Measurements from ENCODE around the gene ARHGAP1. TPM values are rescaled to one million over a fixed set of nuclear protein-coding genes. Genes with fewer than 3 reads are reported as not detected.
A peak's percentile ranks its signal among the peaks of the same experiment; 100 is the strongest.

Gene ARHGAP1
- total and polyA plus RNA-seq, 2 of the 13 experiments (the other 11 are each of a cell fraction or from before 2014, with no cell fraction given) = 18.6 to 30.3 TPM

DNA sequence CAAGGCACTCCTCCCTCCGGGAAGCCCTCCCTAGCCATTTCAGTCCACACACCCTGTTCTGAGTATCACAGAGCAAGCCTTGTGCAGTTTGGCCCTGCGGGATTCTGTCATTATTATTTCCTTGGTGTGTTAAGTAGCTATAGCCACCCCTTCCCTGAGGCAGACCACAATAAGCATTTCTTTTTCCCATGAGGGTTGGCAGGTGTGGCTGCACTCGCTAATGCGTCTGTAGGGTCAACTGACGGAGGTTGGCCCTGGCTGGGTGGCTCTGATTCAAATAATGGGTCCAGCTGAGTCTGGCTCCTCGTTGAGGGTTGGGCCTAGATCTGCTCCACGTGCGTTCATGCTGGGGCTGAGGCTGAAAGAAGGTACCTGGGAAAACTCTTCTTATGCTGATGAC is 23.7 kb upstream of the ARHGAP1 start:
- CTCF ChIA-PET (ENCODE audit: low intra/inter-chr PET ratio, low total read pairs) = no interaction called here
- ATAC-seq (no peak), FAIRE-seq (no peak), DNase-seq (ENCODE audit: low spot score) (no peak)
- BruUV-seq (replicated peaks) = no TSS peak
- H3K79me2 ChIP-seq (ENCODE audit: insufficient read depth, low read length) = peaks cover 67% of the 10 kb centered on the region
- peaks cover 38% of the 10 kb centered on the region for H4K20me1 ChIP-seq (ENCODE audit: insufficient read depth, low read length)
- POLR2A ChIA-PET = interaction anchor here (12.3 kb wide), 1 partner anchor 22 kb away, joined by 272 read pairs; the partner anchor contains the start of genes ARHGAP1 and ZNF408
- H3K27ac ChIP-seq (ENCODE audit: extremely low read length, insufficient read depth, low read length) = peak overlapping the region; percentile 41
- H3K4me2 ChIP-seq (ENCODE audit: low read depth, low read length) = peak overlapping the region; percentile 46
- H3K27me3 ChIP-seq (ENCODE audit: control insufficient read depth in 1 of 2, insufficient read depth in 2 of 2, low read length in 2 of 2) = no peaks in the 10 kb centered on the region; a peak in 1 of 5 replicates
- no peak overlapping the region for H2AFZ ChIP-seq (ENCODE audit: low read length)
- peaks cover 86% of the 10 kb centered on the region for H3K4me1 ChIP-seq (ENCODE audit: insufficient read depth, low read length)
- intact Hi-C loops (cut with micrococcal nuclease; ENCODE audit: unreplicated experiment) = no loop called here
- H3K4me3 ChIP-seq (replicated peaks in 1 of 3; ENCODE audit: insufficient read depth in 1 of 3, low read depth in 2 of 3, low read length in 3 of 3) = no peak overlapping the region
- H3K36me3 ChIP-seq (replicated peaks in 1 of 2; ENCODE audit: control insufficient read depth in 1 of 2, insufficient read depth in 2 of 2, low read length in 2 of 2) = peaks cover 31 to 56% of the 10 kb centered on the region in 2 experiments
- in situ Hi-C loops (cut with HindIII; ENCODE audit: extremely low pct_ligation_motif_present, low pct_unique_long_range_greater_than_20kb) = no loop called here
- no peaks in the 10 kb centered on the region for H3K9me3 ChIP-seq (ENCODE audit: low read length)
- 86% methylated on average over 8 of the region's 8 CpGs for WGBS (ENCODE audit: low lambda C conversion rate)
- H3K9ac ChIP-seq (ENCODE audit: insufficient read depth, low read depth, low read length) = no peak overlapping the region
- TF ChIP-seq, protein P1, sequence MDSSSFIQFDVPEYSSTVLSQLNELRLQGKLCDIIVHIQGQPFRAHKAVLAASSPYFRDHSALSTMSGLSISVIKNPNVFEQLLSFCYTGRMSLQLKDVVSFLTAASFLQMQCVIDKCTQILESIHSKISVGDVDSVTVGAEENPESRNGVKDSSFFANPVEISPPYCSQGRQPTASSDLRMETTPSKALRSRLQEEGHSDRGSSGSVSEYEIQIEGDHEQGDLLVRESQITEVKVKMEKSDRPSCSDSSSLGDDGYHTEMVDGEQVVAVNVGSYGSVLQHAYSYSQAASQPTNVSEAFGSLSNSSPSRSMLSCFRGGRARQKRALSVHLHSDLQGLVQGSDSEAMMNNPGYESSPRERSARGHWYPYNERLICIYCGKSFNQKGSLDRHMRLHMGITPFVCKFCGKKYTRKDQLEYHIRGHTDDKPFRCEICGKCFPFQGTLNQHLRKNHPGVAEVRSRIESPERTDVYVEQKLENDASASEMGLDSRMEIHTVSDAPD (CRISPR knock-in tag; IDR thresholded peaks at IDR 0.05) = no peak
- peak; percentile 51 for TF ChIP-seq POLR2AphosphoS5 (IDR thresholded peaks at IDR 0.05; ENCODE audit: low read depth, low read length)
- no peak for TF ChIP-seq NR3C1 (CRISPR knock-in tag; IDR thresholded peaks at IDR 0.05)
- no peak for TF ChIP-seq ZC3H13 (CRISPR knock-in tag; IDR thresholded peaks at IDR 0.05)
- TF ChIP-seq, protein P2, sequence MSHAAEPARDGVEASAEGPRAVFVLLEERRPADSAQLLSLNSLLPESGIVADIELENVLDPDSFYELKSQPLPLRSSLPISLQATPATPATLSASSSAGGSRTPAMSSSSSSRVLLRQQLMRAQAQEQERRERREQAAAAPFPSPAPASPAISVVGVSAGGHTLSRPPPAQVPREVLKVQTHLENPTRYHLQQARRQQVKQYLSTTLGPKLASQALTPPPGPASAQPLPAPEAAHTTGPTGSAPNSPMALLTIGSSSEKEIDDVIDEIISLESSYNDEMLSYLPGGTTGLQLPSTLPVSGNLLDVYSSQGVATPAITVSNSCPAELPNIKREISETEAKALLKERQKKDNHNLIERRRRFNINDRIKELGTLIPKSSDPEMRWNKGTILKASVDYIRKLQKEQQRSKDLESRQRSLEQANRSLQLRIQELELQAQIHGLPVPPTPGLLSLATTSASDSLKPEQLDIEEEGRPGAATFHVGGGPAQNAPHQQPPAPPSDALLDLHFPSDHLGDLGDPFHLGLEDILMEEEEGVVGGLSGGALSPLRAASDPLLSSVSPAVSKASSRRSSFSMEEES (CRISPR knock-in tag; IDR thresholded peaks at IDR 0.05) = no peak
- TF ChIP-seq HOXD1 (CRISPR knock-in tag; IDR thresholded peaks at IDR 0.05) = no peak
- TF ChIP-seq SRSF1 (optimal IDR thresholded peaks at IDR 0.05; ENCODE audit: low read depth, low read length) = no peak
- TF ChIP-seq NR1H2 (CRISPR knock-in tag; IDR thresholded peaks at IDR 0.05; ENCODE audit: borderline replicate concordance, low read depth) = no peak
- TF ChIP-seq, protein P3, sequence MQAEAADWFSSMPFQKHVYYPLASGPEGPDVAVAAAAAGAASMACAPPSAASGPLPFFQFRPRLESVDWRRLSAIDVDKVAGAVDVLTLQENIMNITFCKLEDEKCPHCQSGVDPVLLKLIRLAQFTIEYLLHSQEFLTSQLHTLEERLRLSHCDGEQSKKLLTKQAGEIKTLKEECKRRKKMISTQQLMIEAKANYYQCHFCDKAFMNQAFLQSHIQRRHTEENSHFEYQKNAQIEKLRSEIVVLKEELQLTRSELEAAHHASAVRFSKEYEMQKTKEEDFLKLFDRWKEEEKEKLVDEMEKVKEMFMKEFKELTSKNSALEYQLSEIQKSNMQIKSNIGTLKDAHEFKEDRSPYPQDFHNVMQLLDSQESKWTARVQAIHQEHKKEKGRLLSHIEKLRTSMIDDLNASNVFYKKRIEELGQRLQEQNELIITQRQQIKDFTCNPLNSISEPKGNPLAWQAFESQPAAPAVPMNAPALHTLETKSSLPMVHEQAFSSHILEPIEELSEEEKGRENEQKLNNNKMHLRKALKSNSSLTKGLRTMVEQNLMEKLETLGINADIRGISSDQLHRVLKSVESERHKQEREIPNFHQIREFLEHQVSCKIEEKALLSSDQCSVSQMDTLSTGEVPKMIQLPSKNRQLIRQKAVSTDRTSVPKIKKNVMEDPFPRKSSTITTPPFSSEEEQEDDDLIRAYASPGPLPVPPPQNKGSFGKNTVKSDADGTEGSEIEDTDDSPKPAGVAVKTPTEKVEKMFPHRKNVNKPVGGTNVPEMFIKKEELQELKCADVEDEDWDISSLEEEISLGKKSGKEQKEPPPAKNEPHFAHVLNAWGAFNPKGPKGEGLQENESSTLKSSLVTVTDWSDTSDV (CRISPR knock-in tag; IDR thresholded peaks at IDR 0.05) = 0 out of 2 replicates have a peak, but pooled peaks have one; percentile 70
- TF ChIP-seq TMF1 (CRISPR knock-in tag; IDR thresholded peaks at IDR 0.05; ENCODE audit: low read depth) = no peak
- no peak for TF ChIP-seq ZNF484 (CRISPR knock-in tag; IDR thresholded peaks at IDR 0.05; ENCODE audit: borderline replicate concordance, low read depth)
- TF ChIP-seq ZNF720 (CRISPR knock-in tag; IDR thresholded peaks at IDR 0.05) = no peak
- TF ChIP-seq ZMYM2 (CRISPR knock-in tag; IDR thresholded peaks at IDR 0.05) = no peak
- TF ChIP-seq, protein P4, sequence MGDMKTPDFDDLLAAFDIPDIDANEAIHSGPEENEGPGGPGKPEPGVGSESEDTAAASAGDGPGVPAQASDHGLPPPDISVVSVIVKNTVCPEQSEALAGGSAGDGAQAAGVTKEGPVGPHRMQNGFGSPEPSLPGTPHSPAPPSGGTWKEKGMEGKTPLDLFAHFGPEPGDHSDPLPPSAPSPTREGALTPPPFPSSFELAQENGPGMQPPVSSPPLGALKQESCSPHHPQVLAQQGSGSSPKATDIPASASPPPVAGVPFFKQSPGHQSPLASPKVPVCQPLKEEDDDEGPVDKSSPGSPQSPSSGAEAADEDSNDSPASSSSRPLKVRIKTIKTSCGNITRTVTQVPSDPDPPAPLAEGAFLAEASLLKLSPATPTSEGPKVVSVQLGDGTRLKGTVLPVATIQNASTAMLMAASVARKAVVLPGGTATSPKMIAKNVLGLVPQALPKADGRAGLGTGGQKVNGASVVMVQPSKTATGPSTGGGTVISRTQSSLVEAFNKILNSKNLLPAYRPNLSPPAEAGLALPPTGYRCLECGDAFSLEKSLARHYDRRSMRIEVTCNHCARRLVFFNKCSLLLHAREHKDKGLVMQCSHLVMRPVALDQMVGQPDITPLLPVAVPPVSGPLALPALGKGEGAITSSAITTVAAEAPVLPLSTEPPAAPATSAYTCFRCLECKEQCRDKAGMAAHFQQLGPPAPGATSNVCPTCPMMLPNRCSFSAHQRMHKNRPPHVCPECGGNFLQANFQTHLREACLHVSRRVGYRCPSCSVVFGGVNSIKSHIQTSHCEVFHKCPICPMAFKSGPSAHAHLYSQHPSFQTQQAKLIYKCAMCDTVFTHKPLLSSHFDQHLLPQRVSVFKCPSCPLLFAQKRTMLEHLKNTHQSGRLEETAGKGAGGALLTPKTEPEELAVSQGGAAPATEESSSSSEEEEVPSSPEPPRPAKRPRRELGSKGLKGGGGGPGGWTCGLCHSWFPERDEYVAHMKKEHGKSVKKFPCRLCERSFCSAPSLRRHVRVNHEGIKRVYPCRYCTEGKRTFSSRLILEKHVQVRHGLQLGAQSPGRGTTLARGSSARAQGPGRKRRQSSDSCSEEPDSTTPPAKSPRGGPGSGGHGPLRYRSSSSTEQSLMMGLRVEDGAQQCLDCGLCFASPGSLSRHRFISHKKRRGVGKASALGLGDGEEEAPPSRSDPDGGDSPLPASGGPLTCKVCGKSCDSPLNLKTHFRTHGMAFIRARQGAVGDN (CRISPR knock-in tag; IDR thresholded peaks at IDR 0.05) = peak; percentile 33
- no peak for TF ChIP-seq ZNF709 (CRISPR knock-in tag; IDR thresholded peaks at IDR 0.05)
- TF ChIP-seq MATR3 (CRISPR knock-in tag; IDR thresholded peaks at IDR 0.05) = no peak

Measured in HepG2 (cell line).